HL-60 (cell line): ENCODE measurements around the gene AGAP1.

Source experiments
- DNase-seq, 2 experiments: peaks; one replicate each; pipeline ENCODE4 v3.0.0-alpha.2; 2010 to 2020; ENCODE audit warnings: low read depth in 1 of 2, low spot score in 1 of 2
- H3K27ac ChIP-seq: fragments of 250-450 bp; sonication (Bioruptor Pico); replicated peaks from 2 replicates; pipeline ENCODE4 v1.5.1; 2020; ENCODE audit warnings: mild to moderate bottlenecking, moderate library complexity
- H3K27me3 ChIP-seq: fragments of 250-450 bp; sonication (Bioruptor Pico); 2 replicates; pipeline ENCODE4 v1.5.1; 2021; ENCODE audit warnings: mild to moderate bottlenecking, moderate library complexity; ENCODE audit not compliant: insufficient read depth, poor library complexity, severe bottlenecking
- H3K4me3 ChIP-seq: replicated peaks from 2 replicates; pipeline ENCODE4 v1.5.1; 2011; ENCODE audit warnings: mild to moderate bottlenecking, control low read depth, low read length; ENCODE audit not compliant: insufficient read depth
- CTCF ChIP-seq: IDR thresholded peaks from one replicate; pipeline ENCODE4 v1.5.1; 2011; ENCODE audit warnings: low read length, control low read depth, inconsistent platforms; ENCODE audit not compliant: insufficient read depth
- GABPA ChIP-seq: IDR thresholded peaks from 2 replicates; pipeline ENCODE4 v1.6.1; 2012; ENCODE audit warnings: low read depth
- POLR2AphosphoS5 ChIP-seq: IDR thresholded peaks from 2 replicates; pipeline ENCODE4 v1.6.1; 2012; ENCODE audit warnings: low read depth
- REST ChIP-seq: IDR thresholded peaks from 2 replicates; pipeline ENCODE4 v1.6.1; 2012; ENCODE audit warnings: low read depth; ENCODE audit not compliant: insufficient replicate concordance
- SPI1 ChIP-seq: IDR thresholded peaks from 2 replicates; pipeline ENCODE4 v1.6.1; 2012; ENCODE audit warnings: low read depth, mild to moderate bottlenecking, borderline replicate concordance

Gene AGAP1

GRCh38 chr2:236107942-236108625, 614.2 kb downstream of the AGAP1 start:
- Histone ChIP-seq H3K27me3 (no peaks in the 10 kb centered on the region), H3K27ac (no peak overlapping the region), H3K4me3 (no peak overlapping the region)
- no peak for TF ChIP-seq CTCF
- TF ChIP-seq GABPA: no peak
- no peak for TF ChIP-seq SPI1
- no peak for TF ChIP-seq REST
- no peak for TF ChIP-seq POLR2AphosphoS5
- DNase-seq: no peak

GRCh38 chr2:236109061-236109460, 615.2 kb downstream of the AGAP1 start:
- TF ChIP-seq CTCF (no peak), REST (no peak), SPI1 (no peak), GABPA (no peak), POLR2AphosphoS5 (no peak)
- H3K27me3 ChIP-seq: no peaks in the 10 kb centered on the region
- H3K27ac ChIP-seq: no peak overlapping the region
- DNase-seq: no peak
- no peak overlapping the region for H3K4me3 ChIP-seq

GRCh38 chr2:236109473-236109872, 615.6 kb downstream of the AGAP1 start:
- DNase-seq: no peak
- H3K4me3 ChIP-seq: no peak overlapping the region
- TF ChIP-seq REST (no peak), GABPA (no peak), SPI1 (no peak), CTCF (no peak), POLR2AphosphoS5 (no peak)
- H3K27me3 ChIP-seq: no peaks in the 10 kb centered on the region
- H3K27ac ChIP-seq: no peak overlapping the region
